ENCODE measurements around the gene NOXRED1.

The NOXRED1 gene

GRCh38 chr14:77407158-77407557, 16.2 kb downstream of the NOXRED1 start:
- DNase-seq = no peak

GRCh38 chr14:77406718-77407117, 16.6 kb downstream of the NOXRED1 start:
- DNase-seq = no peak

GRCh38 chr14:77406086-77406485, 17.2 kb downstream of the NOXRED1 start:
- no peak for DNase-seq

- DNase-seq = no peak
Observed at GRCh38 chr14:77403768-77404167, 19.6 kb downstream of the NOXRED1 start.

- DNase-seq = no peak
Observed at GRCh38 chr14:77400216-77400615, 23.1 kb downstream of the NOXRED1 start.

- no peak for DNase-seq
Observed at GRCh38 chr14:77390188-77390587, 33.1 kb downstream of the NOXRED1 start.

- DNase-seq = no peak
Observed at GRCh38 chr14:77378701-77379100, 44.6 kb downstream of the NOXRED1 start.

- no peak for DNase-seq
Observed at GRCh38 chr14:77377502-77377844, 45.9 kb downstream of the NOXRED1 start.

GRCh38 chr14:77376771-77377501, 46.4 kb downstream of the NOXRED1 start, which contains the start of the genes SAMD15 and TMED8:
SAMD15 (plus strand) TSS chr14:77377379; CDS start chr14:77377419, 40 bp downstream.
TMED8 (minus strand) TSS chr14:77377094; CDS start chr14:77377053, 41 bp downstream.
- peak; percentile 85 for DNase-seq

GRCh38 chr14:77375973-77376770, 47.2 kb downstream of the NOXRED1 start:
- DNase-seq = peak; percentile 9

- no peak for DNase-seq
Observed at GRCh38 chr14:77375164-77375950, 48.0 kb downstream of the NOXRED1 start.

GRCh38 chr14:77372304-77372841, 51.0 kb downstream of the NOXRED1 start:
- DNase-seq = peak; percentile 24

GRCh38 chr14:77369285-77369684, 54.0 kb downstream of the NOXRED1 start:
- DNase-seq = peak; percentile 43

GRCh38 chr14:77364146-77364545, 59.2 kb downstream of the NOXRED1 start:
- no peak for DNase-seq

GRCh38 chr14:77359626-77360025, 63.7 kb downstream of the NOXRED1 start:
- DNase-seq = no peak

- DNase-seq = no peak
Observed at GRCh38 chr14:77356899-77357298, 66.4 kb downstream of the NOXRED1 start.

- DNase-seq = no peak
Observed at GRCh38 chr14:77355811-77356210, 67.5 kb downstream of the NOXRED1 start.

GRCh38 chr14:77353469-77354141, 69.7 kb downstream of the NOXRED1 start:
- no peak for DNase-seq

GRCh38 chr14:77347751-77348150, 75.6 kb downstream of the NOXRED1 start:
- no peak for DNase-seq

- no peak for DNase-seq
Observed at GRCh38 chr14:77346495-77346894, 76.8 kb downstream of the NOXRED1 start.

GRCh38 chr14:77344377-77344996, 78.8 kb downstream of the NOXRED1 start:
- no peak for DNase-seq

Data from central memory CD4-positive, alpha-beta T cell (primary cell).